ENCODE data around the gene ATG2A. TPM values are rescaled to one million over a fixed set of nuclear protein-coding genes. Genes with fewer than 3 reads are reported as not detected.

ATG2A gene
- total RNA-seq, 1 experiment from 2014 or later = 5.2 TPM

DNA sequence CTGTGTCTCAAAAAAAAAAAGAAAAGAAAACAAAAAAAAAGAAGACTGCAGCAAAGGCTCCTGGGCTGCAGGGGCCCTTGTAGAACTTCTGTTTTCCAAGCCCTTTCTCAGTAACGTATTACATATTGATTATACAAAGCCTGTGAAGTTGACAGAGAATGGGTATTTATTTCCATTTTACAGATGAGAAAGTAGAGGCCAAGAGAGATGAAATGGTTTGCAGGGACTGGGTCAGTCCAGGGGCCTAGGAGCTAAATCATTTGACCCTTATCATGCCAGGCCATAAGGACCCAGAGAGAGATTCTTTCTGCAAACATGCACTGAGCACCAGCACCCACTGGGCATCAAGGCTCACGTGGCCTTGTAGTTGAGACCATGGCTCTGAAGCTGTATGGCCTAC, 11.9 kb upstream of the ATG2A start:
- in situ Hi-C loops (cut with HindIII; ENCODE audit: low pct_unique_long_range_greater_than_20kb, low sequenced_read_pairs) = no loop called here
- DNase-seq (ENCODE audit: low read depth, low spot score) = no peak

DNA sequence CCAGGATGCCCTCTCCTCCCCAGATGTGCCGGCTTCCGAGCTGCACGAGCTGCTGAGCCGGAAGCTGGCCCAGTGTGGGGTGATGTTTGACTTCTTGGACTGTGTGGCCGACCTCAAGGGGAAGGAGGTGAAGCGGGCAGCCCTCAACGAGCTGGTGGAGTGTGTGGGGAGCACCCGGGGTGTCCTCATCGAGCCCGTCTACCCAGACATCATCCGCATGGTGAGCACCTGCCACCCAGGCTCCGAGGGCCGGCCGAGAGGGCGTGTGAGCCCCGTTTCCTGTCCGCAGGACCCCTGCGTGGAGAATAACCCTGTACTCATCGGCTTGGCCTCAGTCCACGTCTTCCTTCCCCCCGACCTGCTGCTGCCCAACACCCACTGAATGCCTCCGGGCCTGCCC, 9.7 kb upstream of the ATG2A start:
- in situ Hi-C loops (cut with HindIII; ENCODE audit: low pct_unique_long_range_greater_than_20kb, low sequenced_read_pairs) = no loop called here
- DNase-seq (ENCODE audit: low read depth, low spot score) = no peak

DNA sequence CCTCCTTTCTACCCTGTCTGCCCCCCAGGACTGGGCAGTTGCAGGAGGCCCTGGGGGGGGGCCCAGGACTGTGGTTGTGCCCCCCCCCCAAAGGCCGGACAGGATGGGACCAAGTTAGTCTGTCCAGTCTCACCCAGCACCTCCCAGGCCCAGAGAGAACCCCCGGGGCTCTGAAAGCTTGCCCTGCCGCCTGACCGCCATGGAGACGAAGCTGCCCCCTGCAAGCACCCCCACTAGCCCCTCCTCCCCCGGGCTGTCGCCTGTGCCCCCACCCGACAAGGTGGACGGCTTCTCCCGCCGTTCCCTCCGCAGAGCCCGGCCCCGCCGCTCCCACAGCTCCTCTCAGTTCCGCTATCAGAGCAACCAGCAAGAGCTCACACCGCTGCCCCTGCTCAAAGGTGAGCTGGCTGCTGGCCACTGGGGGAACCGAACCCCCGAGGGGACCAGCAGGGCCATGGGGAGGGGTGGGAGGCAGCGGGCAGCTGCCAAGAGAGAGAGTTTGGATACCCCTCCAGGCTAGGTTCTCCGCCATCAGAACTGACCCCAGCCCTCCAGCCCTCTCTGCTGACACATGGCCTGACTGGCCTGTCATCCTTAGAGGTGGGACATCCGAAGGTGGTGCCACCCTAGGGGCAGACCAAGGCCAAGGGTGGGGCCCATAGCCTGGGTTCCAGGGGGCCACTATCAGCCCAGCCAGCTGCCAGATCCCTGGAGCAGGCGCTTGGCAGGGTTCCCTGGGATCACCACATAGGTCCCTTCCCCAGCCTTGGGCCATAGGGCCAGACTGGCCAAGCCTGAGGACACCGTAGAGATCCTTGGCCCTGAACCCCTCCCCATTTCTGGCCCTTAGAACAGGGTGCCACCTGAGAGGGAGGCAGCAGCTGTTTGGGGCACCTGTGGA, 8.8 kb upstream of the ATG2A start:
- in situ Hi-C loops (cut with HindIII; ENCODE audit: low pct_unique_long_range_greater_than_20kb, low sequenced_read_pairs) = no loop called here
- DNase-seq (ENCODE audit: low read depth, low spot score) = no peak

DNA sequence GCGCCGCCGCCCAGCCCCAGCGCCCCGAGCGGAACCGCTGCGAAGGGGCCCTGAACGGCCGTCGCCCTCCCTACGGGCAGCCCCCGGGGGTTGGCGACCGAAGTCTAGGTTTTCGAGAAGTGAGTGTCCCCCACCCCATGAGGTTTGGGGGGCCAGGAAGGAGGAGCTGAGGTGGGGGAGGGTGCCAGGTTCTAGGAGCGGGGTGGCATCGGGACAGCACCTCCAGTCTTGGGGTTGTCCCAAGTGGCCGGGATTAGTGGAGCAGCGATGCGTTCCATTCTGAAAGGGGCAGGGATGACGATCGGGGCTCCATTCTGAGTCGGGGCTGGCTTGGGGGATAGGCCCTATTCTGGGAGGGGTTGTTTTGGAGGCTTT, 7.9 kb upstream of the ATG2A start:
- in situ Hi-C loops (cut with HindIII; ENCODE audit: low pct_unique_long_range_greater_than_20kb, low sequenced_read_pairs) = no loop called here
- no peak for DNase-seq (ENCODE audit: low read depth, low spot score)

DNA sequence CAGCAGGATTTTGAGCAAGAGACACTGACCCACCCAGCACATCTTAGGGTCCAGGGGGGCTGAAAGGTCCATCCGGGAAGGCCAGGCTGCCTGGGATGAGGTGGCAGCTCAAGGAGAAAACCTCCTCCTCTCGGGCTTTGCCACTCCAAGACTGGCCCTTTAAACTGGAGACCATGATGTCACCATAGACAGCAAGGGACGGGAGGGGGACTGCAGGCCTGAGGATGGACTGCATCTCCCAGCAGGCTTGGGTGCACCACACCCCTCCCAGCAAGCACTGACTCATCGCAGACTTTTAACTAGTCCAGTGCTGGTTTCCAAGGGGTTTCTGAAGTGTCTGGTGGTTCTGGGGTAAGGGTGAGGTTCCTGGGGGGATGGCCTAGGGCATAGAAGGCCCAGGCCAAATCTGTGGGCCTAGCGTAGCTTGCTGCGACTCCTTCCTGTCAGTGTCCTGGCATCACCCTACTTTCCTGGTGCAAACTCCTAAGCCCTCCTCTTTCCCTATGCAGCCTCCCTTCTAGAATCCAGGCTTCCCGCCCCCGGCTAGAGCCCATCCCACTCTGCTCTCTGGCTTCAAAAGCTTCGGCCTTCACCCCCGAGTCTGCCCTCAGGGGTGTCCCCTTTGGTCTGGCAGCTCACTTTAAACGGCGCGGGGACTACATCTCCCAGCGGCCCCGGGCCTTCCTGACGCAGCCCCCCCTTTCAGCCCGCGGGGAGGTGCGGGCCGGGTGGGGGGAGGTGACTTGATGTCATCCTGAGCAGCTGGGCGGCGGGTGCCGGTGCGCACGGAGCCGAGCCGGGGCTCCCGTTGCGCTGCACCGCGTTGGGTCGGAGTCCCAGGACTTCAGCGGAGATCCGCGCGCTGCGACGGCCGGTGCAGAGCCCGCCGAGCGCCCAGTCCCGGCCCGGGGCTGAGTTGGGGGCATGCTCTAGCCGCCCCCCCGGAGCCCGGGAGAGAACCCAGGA, 7.2 kb upstream of the ATG2A start, which contains the start of gene PPP2R5B:
Gene PPP2R5B (plus strand): TSS at position 746 of the 966 bp plus-strand sequence. CDS start 1,046 bp downstream, outside the sequence.
- DNase-seq (ENCODE audit: low read depth, low spot score) = peak; percentile 91
- in situ Hi-C loops (cut with HindIII; ENCODE audit: low pct_unique_long_range_greater_than_20kb, low sequenced_read_pairs) = no loop called here

DNA sequence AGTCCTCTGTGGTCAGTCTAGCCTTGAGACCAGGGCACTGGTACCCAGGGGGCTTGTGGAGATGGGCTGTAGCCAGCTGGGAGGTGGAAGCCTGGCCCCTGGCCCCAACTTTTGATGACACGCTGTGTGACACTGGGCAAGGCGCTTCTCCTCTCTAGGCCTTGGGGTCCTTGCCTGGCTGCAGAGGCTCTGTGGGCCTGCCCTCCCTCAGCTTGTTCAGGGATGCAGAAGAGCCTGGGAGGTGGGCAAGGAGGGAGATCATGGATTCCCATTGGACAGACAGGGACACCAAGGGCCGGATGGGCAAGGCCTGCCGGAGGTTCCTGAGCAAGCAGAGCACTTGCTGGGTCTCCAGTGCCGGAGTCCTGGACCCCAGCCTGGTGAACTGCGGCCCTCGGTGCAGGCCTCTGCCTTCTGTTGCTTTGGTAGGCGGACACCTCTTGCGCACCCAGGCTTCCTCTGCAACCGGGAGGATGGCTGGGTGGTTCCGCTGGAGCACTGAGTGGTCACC, 6.2 kb upstream of the ATG2A start:
- no peak for DNase-seq (ENCODE audit: low read depth, low spot score)
- in situ Hi-C loops (cut with HindIII; ENCODE audit: low pct_unique_long_range_greater_than_20kb, low sequenced_read_pairs) = no loop called here

DNA sequence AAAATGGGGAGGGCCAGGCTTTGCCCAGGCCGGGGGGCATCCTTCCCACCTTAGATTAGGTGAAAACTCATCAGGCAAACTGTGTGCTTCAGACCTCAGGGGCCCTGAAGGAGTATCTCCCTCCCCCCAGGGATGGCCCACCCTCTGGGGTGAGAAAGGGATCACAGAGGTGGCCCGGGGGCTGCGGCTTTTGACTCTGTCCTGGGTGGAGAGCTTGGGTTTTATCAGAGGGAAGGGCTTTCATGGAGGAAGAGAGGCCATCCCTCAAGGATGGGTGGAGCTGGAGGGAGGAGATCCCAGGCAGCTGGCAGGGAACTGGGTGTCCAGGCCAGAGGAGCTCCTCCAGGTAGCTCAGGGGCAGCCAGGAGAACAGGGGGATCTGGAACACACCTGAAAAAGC, 4.4 kb upstream of the ATG2A start:
- DNase-seq (ENCODE audit: low read depth, low spot score) = no peak
- in situ Hi-C loops (cut with HindIII; ENCODE audit: low pct_unique_long_range_greater_than_20kb, low sequenced_read_pairs) = no loop called here

DNA sequence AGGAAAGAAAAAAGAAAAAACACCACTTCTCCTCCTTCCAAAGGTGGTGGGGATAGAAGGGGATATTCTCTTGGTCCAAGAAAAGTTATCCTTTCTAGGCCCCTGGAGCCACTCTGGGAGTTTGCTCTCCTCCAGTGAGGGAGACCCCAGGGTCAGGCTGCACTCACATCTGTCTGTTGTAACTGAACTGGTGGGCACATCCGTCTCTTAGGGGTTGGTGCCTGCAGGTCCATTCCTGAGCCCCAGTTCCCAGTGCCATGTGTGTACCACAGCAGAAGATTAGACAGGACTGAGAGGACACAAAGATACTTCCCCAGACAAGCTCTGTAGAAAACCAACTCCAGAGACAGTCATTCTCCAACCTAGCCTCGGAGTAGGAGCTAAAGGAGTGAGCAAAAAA, 3.1 kb upstream of the ATG2A start:
- no peak for DNase-seq (ENCODE audit: low read depth, low spot score)

DNA sequence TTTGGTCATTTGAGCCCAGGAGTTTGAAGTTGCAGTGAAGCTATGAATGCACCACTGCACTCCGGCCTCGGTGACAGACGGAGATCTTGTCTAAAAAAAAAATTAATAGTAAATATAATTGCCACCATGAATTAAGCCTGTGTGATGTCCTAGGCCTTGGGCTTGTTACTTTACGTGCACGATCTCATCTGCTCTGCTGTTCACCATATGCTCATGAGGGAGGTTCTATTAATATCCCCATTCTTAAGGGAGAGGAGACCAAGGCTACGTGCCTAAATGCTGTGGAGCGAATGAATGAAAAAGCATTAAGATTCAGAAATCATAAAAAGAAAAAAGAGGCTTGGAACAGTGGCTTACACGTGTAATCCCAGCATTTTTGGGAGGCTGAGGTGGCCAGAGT, 2.6 kb upstream of the ATG2A start:
- DNase-seq (ENCODE audit: low read depth, low spot score) = no peak
- in situ Hi-C loops (cut with HindIII; ENCODE audit: low pct_unique_long_range_greater_than_20kb, low sequenced_read_pairs) = no loop called here

More for the DNA sequence above, 3.1 kb upstream of the ATG2A start:
- in situ Hi-C loops (cut with HindIII; ENCODE audit: low pct_unique_long_range_greater_than_20kb, low sequenced_read_pairs) = no loop called here

DNA sequence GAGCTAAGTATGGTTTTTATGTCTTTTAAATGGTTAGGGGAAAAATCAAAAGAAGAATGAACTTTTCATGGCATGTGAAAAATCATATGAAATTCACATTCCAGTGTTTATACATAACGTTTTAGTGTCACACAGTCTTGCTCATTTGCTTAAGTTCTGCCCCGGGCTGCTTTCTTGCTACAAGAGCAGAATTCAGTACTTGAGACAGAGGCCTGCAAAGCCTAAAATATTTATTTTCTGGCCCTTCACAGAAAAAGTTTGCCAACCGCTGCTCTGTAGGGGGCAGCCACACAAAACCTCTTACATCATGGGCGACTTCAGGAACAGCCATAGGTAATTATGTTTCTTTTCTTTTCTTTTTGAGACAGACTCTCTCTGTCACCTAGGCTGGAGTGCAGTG, 1.0 kb upstream of the ATG2A start:
- peak; percentile 42 for DNase-seq (ENCODE audit: low read depth, low spot score)
- in situ Hi-C loops (cut with HindIII; ENCODE audit: low pct_unique_long_range_greater_than_20kb, low sequenced_read_pairs) = no loop called here

DNA sequence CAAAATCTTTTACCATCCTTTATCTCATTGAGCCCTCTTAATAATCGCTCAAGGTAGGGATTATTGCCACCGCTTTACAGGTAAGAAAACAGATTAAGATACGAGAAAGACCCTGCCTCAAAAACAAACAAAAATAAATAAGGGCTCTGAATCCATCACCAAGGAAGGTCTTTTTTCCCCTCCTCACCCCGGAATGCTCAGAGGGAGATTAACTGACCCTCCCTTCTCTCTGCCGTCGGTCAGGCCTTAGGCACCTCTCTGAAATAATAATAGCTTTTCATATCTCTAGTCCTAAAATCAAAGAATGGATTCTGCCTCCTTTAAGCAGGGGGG, 620 bp upstream of the ATG2A start:
- DNase-seq (ENCODE audit: low read depth, low spot score) = no peak
- in situ Hi-C loops (cut with HindIII; ENCODE audit: low pct_unique_long_range_greater_than_20kb, low sequenced_read_pairs) = no loop called here

DNA sequence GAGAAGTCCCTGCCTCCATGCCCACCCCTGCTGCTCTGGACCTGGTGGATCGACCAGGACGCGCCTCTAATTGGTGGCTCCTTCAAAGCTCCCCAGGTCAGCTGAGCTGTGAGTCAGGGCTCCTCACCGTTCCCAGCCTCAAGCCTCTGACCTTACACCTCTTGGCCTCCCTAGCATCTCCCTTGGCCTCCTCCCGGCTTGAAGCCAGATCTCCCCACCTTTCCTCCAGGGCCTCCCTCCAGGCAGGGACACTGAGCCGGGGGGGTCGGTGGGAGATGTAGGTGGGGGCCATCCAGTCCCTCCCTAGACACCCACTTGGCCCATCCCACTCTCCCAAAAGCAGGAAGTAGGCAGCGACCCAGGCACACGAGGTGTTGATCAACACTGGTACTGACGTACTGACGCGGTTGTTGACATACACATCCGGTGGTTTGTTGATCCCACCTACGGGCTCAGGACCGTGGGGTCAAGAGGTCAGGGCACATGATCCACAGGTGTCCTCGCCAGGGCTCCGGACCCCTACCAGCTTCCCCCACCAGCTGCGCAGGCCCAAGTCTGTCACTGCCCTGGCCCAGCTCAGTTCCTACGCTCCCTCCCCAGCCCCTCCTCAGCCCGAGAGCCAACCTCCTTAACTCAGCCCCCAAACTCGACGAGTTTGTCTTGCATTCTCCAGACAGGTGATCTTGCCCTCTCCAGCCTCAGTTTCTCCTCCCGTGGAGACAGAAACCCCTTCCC, 802 bp downstream of the ATG2A start:
- DNase-seq (ENCODE audit: low read depth, low spot score) = peak; percentile 40
- in situ Hi-C loops (cut with HindIII; ENCODE audit: low pct_unique_long_range_greater_than_20kb, low sequenced_read_pairs) = no loop called here

DNA sequence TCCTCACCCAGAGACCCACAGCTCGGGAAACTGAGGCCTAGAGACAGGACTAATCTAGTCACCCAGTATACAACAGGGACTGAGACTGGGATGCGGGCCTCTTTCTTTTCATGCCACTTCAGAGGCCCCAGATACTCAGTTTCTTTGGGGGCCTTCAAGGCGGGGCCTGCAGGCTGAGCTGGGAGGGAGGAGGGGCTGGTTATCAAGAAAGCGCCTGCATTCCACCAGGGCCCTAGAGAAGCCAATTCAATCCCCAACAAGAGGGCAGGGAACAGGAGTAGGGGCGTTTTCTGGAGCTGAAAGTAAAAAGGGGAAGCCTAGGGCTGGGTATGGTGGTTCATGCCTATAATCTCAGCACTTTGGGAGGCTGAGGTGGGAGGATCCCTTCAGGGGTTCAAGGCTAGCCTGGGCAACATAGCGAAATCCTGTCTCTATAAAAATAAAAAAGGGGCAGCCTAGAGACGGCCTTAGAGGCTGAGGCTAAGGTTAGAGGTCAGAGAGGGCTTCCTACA, 1.6 kb downstream of the ATG2A start:
- in situ Hi-C loops (cut with HindIII; ENCODE audit: low pct_unique_long_range_greater_than_20kb, low sequenced_read_pairs) = no loop called here
- DNase-seq (ENCODE audit: low read depth, low spot score) = no peak

DNA sequence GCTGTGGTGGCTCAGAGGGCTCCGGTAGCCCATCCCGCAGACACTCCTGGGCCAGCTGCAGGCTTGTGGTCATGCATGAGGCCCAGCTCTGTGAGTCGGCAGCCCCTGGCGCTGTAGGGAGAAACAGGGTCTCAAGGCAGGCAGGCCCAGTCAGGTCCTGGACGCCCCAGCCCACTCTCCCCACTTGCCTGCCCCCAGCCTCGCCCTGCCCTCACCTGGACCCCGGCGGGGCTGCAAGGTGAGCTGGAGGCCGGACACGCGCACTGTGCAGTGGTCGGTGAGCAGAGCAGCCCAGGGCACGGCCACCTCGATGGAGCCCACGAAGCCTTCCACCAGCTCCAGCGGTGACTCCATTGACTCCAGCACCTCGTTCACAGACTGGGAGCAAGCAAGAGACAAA, 2.9 kb downstream of the ATG2A start:
- DNase-seq (ENCODE audit: low read depth, low spot score) = no peak
- in situ Hi-C loops (cut with HindIII; ENCODE audit: low pct_unique_long_range_greater_than_20kb, low sequenced_read_pairs) = no loop called here

DNA sequence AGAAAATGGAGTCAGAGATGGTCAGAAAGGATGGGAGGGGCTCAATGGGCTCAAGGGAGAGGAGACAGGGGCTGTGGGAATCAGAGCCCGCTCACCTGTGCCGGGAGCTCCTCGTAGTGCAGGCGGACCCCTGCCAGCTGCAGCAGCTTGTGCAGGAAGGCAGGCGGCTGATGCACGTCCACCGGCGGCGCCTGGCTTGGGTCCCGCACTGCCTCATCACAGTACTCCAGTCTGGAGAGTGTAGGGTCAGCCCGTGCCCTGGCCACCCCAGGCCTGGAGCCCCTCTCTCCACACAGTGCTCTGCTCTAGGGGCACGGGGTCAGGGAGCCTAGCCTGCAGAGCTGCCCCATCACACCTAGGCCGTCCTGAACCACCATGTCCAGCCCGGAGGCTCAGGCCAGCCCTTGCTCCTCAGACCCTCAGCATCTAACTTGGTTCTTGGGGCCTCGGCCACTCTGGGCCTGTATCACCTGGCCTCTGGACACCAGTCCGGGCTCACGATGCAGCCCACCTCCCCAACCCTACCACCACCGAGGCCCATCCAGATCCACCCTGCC, 3.8 kb downstream of the ATG2A start:
- no peak for DNase-seq (ENCODE audit: low read depth, low spot score)
- in situ Hi-C loops (cut with HindIII; ENCODE audit: low pct_unique_long_range_greater_than_20kb, low sequenced_read_pairs) = no loop called here

DNA sequence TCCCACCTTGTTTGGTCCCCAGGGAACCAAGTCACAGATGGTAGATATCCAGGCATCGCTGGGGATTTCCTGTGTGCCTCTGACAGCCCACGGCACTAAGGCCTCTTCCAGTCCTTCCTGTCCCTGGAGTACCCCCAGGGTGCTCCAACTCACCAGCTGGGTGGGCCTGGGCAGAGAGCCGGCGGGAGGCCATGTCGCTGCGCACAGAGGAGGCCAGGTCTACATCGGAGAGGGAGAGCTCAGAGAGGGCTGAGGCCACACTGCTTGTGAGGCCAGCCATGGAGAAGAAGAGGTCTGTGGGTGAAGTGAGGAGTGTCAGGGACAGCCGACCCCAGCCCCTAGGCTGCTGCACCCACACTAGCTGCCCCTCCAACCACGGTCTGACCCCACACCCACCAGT, 5.3 kb downstream of the ATG2A start:
- in situ Hi-C loops (cut with HindIII; ENCODE audit: low pct_unique_long_range_greater_than_20kb, low sequenced_read_pairs) = no loop called here
- DNase-seq (ENCODE audit: low read depth, low spot score) = no peak

DNA sequence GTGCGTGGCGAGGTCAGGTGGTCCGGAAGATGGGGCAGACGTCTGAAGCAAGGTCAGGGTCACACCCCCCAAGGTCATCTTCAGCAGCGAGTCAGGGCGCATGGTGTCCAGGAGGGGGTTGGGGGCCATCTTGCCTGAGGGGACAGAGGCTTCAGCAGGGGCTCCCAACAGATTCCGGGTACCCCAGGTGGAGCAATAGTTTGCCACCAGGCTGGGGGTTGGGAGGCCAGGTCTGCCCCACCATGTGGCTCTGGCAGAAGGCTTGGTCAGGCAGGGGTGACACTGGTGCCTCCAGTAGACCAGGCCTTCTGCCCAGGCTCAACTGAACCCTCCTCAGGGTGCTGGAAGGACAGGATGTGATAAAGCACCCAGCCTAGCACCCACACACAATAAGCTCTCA, 5.9 kb downstream of the ATG2A start:
- DNase-seq (ENCODE audit: low read depth, low spot score) = no peak
- in situ Hi-C loops (cut with HindIII; ENCODE audit: low pct_unique_long_range_greater_than_20kb, low sequenced_read_pairs) = no loop called here
